ENCODE results near the gene ELMOD1. TPM values are rescaled to one million over a fixed set of nuclear protein-coding genes. Genes with fewer than 3 reads are reported as not detected.

Gene ELMOD1
- total RNA-seq, 4 donors from 2014 or later: 0.39 to 1.7 (median 0.54) TPM

DNA sequence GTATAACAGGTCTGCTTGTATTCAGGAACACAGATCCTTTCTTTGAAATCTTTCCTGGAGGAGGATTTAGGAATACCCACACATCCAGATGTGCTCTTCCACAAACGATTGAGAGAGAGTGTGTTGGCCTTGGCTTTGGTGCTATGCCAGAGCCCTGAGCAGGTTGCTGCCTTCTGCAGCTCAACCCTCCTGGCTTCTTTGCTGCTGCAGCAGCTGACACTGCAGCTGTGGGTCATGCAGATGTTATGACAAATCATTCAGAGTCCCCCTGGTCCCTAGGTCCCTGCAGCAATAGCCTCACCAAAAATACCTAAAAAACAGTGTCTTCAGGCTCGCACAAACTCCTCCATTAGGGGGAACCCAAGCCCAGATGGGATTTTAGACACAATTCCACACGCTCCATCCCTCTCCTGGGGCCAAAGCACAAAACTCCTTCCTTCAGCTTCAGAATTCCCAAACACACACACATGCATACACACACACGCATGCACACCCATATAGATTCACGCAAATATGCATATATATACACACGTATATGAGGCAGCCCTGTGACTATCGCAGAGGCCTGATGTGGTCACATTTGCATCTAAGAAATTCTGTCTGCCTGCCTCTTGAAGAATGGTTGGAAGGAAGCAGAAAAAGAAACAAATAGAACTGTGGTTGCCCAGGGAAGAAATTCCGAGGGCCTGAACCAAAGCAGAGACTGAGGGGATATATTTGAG is 85.5 kb downstream of the ELMOD1 start:
- 83% methylated on average over 7 of the region's 8 CpGs for WGBS
- Histone ChIP-seq H3K9me3 (no peaks in the 10 kb centered on the region), H3K27ac (replicated peaks in 1 of 4) (no peak overlapping the region), H3K27me3 (peaks cover 0 to 5% (median 0%) of the 10 kb centered on the region in 4 donors), H3K4me1 (no peaks in the 10 kb centered on the region), H3K36me3 (no peaks in the 10 kb centered on the region), H3K4me3 (no peak overlapping the region)
- intact Hi-C loops (cut with DNase I): no loop called here
- DNase-seq (ENCODE audit: extremely low spot score): peak; percentile 81
- TF ChIP-seq POLR2A (IDR thresholded peaks at IDR 0.05; ENCODE audit: low read depth): no peak
- TF ChIP-seq EP300 (IDR thresholded peaks at IDR 0.05): no peak
- TF ChIP-seq, protein P1, sequence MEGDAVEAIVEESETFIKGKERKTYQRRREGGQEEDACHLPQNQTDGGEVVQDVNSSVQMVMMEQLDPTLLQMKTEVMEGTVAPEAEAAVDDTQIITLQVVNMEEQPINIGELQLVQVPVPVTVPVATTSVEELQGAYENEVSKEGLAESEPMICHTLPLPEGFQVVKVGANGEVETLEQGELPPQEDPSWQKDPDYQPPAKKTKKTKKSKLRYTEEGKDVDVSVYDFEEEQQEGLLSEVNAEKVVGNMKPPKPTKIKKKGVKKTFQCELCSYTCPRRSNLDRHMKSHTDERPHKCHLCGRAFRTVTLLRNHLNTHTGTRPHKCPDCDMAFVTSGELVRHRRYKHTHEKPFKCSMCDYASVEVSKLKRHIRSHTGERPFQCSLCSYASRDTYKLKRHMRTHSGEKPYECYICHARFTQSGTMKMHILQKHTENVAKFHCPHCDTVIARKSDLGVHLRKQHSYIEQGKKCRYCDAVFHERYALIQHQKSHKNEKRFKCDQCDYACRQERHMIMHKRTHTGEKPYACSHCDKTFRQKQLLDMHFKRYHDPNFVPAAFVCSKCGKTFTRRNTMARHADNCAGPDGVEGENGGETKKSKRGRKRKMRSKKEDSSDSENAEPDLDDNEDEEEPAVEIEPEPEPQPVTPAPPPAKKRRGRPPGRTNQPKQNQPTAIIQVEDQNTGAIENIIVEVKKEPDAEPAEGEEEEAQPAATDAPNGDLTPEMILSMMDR (IDR thresholded peaks at IDR 0.05): no peak
- no peak for TF ChIP-seq POLR2AphosphoS5 (IDR thresholded peaks at IDR 0.05)

DNA sequence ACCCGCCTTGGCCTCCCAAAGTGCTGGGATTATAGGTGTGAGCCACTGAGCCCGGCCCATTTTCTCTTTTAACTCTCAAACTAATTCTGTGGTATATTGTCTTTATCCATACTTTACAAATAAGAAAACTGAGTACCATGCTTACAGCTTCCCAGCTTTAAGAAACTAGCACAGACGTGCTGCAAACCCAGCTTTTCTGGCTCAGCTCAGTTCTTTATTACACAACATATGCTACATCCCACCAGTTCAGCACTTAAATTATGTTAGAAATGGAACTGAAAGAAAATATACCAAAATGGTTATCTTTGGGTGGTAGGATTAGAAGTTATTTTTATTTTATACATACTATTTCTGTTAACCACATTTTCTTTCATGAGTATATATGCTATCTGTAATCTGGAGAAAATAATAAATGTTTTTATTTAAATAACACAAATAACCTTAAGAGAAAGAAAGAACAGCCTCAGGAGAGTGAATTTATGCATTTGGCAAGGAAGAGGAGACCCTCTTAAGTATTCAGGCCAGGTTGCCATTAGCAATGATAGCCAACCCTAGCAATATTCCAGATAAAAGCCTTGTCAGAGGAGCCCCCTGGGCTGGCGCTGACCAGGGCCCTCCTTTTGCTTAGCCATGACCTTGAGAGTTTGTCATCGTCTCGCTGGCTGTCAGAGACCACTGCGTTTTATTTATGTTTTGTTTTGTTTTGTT is 87.1 kb downstream of the ELMOD1 start:
- Histone ChIP-seq H3K36me3 (no peaks in the 10 kb centered on the region), H3K9me3 (no peaks in the 10 kb centered on the region), H3K27ac (replicated peaks in 1 of 4) (no peak overlapping the region), H3K27me3 (no peaks in the 10 kb centered on the region), H3K4me1 (no peaks in the 10 kb centered on the region), H3K4me3 (no peak overlapping the region)
- peak; percentile 60 for DNase-seq (ENCODE audit: extremely low spot score)
- TF ChIP-seq EP300 (IDR thresholded peaks at IDR 0.05) (no peak), POLR2A (IDR thresholded peaks at IDR 0.05; ENCODE audit: low read depth) (no peak), POLR2AphosphoS5 (IDR thresholded peaks at IDR 0.05) (no peak)
- TF ChIP-seq, protein P1 (IDR thresholded peaks at IDR 0.05): no peak
- intact Hi-C loops (cut with DNase I): no loop called here
- 76% methylated on average over 7 of the region's 7 CpGs for WGBS

DNA sequence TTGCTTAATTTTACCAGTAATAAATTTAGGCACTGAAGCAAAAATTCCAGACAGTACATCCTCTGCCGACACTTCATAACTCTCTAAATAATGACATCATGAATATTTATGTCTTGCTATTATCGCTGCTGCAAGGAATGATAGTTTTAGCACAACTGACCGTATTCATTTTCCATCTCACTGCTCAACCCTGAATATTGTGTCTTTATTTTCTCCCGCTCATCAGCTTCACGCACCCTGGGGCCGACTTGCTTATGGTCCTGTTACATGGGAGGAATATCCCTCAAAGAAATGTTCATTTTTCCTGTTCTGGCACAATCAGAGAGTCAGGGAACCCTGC is 87.7 kb downstream of the ELMOD1 start:
- H3K27ac ChIP-seq (replicated peaks in 1 of 4): no peak overlapping the region
- H3K4me3 ChIP-seq: no peak overlapping the region
- WGBS: 76% methylated on average over 6 of the region's 6 CpGs
- no peak for DNase-seq (ENCODE audit: extremely low spot score)
- H3K9me3 ChIP-seq: no peaks in the 10 kb centered on the region
- H3K27me3 ChIP-seq: no peaks in the 10 kb centered on the region
- no peak for TF ChIP-seq POLR2AphosphoS5 (IDR thresholded peaks at IDR 0.05)
- no peak for TF ChIP-seq EP300 (IDR thresholded peaks at IDR 0.05)
- TF ChIP-seq, protein P1 (IDR thresholded peaks at IDR 0.05): no peak
- no peak for TF ChIP-seq POLR2A (IDR thresholded peaks at IDR 0.05; ENCODE audit: low read depth)
- intact Hi-C loops (cut with DNase I): no loop called here
- H3K4me1 ChIP-seq: no peaks in the 10 kb centered on the region
- no peaks in the 10 kb centered on the region for H3K36me3 ChIP-seq

DNA sequence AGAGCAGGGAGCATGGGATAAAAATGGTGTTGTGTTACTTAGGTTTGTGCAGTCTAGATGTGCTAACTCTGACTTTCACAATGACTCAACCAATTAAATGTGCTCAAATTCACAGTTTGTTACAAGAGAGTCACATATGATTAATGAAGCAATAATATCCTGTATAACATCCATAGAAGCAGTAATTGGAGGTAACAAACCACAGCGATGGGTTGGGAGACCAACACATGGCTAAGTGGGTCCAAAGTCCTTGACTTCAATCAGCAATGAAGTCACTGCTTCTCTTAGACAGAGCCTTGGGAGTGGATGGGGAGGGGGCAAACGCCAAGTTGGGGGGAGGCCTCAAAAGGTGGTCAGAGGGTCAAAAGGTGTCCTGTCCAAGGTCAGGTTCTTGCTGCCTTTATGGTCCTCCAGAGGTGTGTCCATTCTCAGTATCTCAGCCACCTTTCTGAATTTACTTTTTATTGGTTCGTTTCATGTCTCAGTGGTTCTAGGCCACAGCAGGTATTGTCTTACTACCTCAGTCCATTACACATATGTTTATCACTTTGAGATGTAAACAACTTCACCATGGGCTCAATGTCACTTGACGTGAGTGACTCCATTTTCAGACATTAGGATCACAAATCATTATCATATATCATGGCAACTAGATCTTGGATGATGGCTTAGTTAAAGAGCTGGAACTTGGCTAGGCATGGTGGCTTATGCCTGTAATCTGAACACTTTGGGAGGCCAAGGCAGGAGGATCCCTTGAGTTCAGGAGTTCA is 88.5 kb downstream of the ELMOD1 start:
- intact Hi-C loops (cut with DNase I): no loop called here
- Histone ChIP-seq H3K27ac (replicated peaks in 1 of 4) (no peak overlapping the region), H3K36me3 (no peaks in the 10 kb centered on the region), H3K27me3 (no peaks in the 10 kb centered on the region), H3K4me3 (no peak overlapping the region), H3K9me3 (no peaks in the 10 kb centered on the region), H3K4me1 (no peaks in the 10 kb centered on the region)
- TF ChIP-seq EP300 (IDR thresholded peaks at IDR 0.05) (no peak), POLR2A (IDR thresholded peaks at IDR 0.05; ENCODE audit: low read depth) (no peak)
- no peak for DNase-seq (ENCODE audit: extremely low spot score)
- 84% methylated on average over 4 of the region's 4 CpGs for WGBS

DNA sequence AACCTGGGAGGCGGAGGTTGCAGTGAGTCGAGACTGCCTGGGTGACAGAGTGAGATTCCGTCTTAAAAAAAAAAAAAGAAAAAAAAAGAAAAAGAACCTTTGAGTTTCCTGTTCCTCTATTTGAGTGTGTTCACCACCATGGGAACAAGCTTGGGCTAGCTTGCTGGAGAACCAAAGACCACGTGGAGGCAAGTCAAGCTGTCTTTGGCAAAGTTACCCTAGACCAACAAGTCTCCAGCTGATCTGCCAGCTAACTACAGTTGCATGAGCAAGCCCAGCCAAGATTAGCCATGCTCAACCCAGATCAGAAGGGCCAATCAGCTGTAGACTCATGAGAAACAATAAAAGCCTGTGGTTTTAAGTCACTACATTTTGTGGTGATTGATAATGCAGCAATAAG is 91.2 kb downstream of the ELMOD1 start:
- TF ChIP-seq POLR2AphosphoS5 (IDR thresholded peaks at IDR 0.05) (no peak), POLR2A (IDR thresholded peaks at IDR 0.05; ENCODE audit: low read depth) (no peak), EP300 (IDR thresholded peaks at IDR 0.05) (no peak)
- TF ChIP-seq, protein P1 (IDR thresholded peaks at IDR 0.05): no peak
- Histone ChIP-seq H3K9me3 (no peaks in the 10 kb centered on the region), H3K27ac (replicated peaks in 1 of 4) (no peak overlapping the region), H3K36me3 (no peaks in the 10 kb centered on the region), H3K4me3 (no peak overlapping the region), H3K27me3 (no peaks in the 10 kb centered on the region), H3K4me1 (no peaks in the 10 kb centered on the region)
- 92% methylated on average over 4 of the region's 4 CpGs for WGBS
- intact Hi-C loops (cut with DNase I): no loop called here
- DNase-seq (ENCODE audit: extremely low spot score): peak; percentile 24
